HepG2 (cell line): ENCODE results near the gene NBPF4. TPM values are rescaled to one million over a fixed set of nuclear protein-coding genes. Genes with fewer than 3 reads are reported as not detected.
A peak's percentile ranks its signal among the peaks of the same experiment; 100 is the strongest.

ENCODE experiments used
- ASH2L ChIP-seq: fragments of 300-600, 200-600 bp; sonication (generic); IDR thresholded peaks from 2 replicates; pipeline ENCODE4 v1.7.0; 2017; ENCODE audit warnings: low read depth, mild to moderate bottlenecking, moderate library complexity, mixed read lengths, low read length; ENCODE audit not compliant: insufficient read length
- BATF2 ChIP-seq: sonication (generic); formaldehyde crosslinking; IDR thresholded peaks from 2 replicates; pipeline ENCODE4 v1.8.0; 2022; ENCODE audit warnings: mild to moderate bottlenecking, missing genetic modification reagents, moderate library complexity
- CSRNP1 ChIP-seq: sonication (generic); formaldehyde crosslinking; IDR thresholded peaks from 2 replicates; pipeline ENCODE4 v1.8.1; 2023; ENCODE audit warnings: mild to moderate bottlenecking, missing genetic modification reagents
- ELF3 ChIP-seq: IDR thresholded peaks from 2 replicates; pipeline ENCODE4 v1.6.1; 2016; ENCODE audit warnings: missing genetic modification reagents, missing compliant biosample characterization
- KMT2A ChIP-seq: sonication (generic); formaldehyde crosslinking; IDR thresholded peaks from 2 replicates; pipeline ENCODE4 v1.4.0; 2020; ENCODE audit warnings: missing genetic modification reagents
- NONO ChIP-seq, 2 experiments: fragments of 450-650 bp in 1 of 2; sonication (generic) in 1 of 2; formaldehyde crosslinking in 1 of 2; IDR thresholded peaks in 1 of 2; conservative IDR thresholded peaks in 1 of 2; 2 replicates each; pipeline versions ENCODE4 v1.6.1 to v1.8.0; 2017 to 2022; ENCODE audit warnings: mild to moderate bottlenecking in 1 of 2, missing genetic modification reagents in 1 of 2, moderate library complexity in 1 of 2
- POLR2AphosphoS5 ChIP-seq: IDR thresholded peaks from 2 replicates; pipeline ENCODE4 v1.6.1; 2012; ENCODE audit warnings: low read depth, low read length
- POLR2G ChIP-seq: fragments of 200-400 bp; formaldehyde crosslinking; IDR thresholded peaks from 2 replicates; pipeline ENCODE4 v1.6.1; 2018; ENCODE audit warnings: mild to moderate bottlenecking, low read depth, low read length, moderate library complexity
- PRDM10 ChIP-seq: sonication (generic); formaldehyde crosslinking; IDR thresholded peaks from 2 replicates; pipeline ENCODE4 v1.4.0; 2020; ENCODE audit warnings: low read depth, missing genetic modification reagents
- PRDM15 ChIP-seq: sonication (generic); formaldehyde crosslinking; IDR thresholded peaks from 2 replicates; pipeline ENCODE4 v1.4.0; 2020; ENCODE audit warnings: missing genetic modification reagents
- SP2 ChIP-seq: sonication (generic); formaldehyde crosslinking; IDR thresholded peaks from 2 replicates; pipeline ENCODE4 v1.5.1; 2020; ENCODE audit warnings: mild to moderate bottlenecking, missing genetic modification reagents
- TBX3 ChIP-seq: fragments of 450-650 bp; IDR thresholded peaks from 2 replicates; pipeline ENCODE4 v1.6.1; 2017; ENCODE audit warnings: antibody characterized with exemption, mild to moderate bottlenecking, inconsistent platforms, borderline replicate concordance
- TEF ChIP-seq: sonication (generic); formaldehyde crosslinking; IDR thresholded peaks from 2 replicates; pipeline ENCODE4 v1.5.0; 2020; ENCODE audit warnings: missing genetic modification reagents
- ZFYVE20 ChIP-seq: sonication (generic); formaldehyde crosslinking; IDR thresholded peaks from 2 replicates; pipeline ENCODE4 v1.8.0; 2023; ENCODE audit warnings: low read depth, mild to moderate bottlenecking, moderate library complexity, missing genetic modification reagents, borderline replicate concordance
- ZNF451 ChIP-seq: sonication (generic); formaldehyde crosslinking; IDR thresholded peaks from 2 replicates; pipeline ENCODE4 v1.5.0; 2020; ENCODE audit warnings: mild to moderate bottlenecking, missing genetic modification reagents
- ZNF678 ChIP-seq: sonication (generic); formaldehyde crosslinking; IDR thresholded peaks from 2 replicates; pipeline ENCODE4 v1.4.0; 2020; ENCODE audit warnings: mild to moderate bottlenecking, missing genetic modification reagents
- ZNF777 ChIP-seq: sonication (generic); formaldehyde crosslinking; IDR thresholded peaks from 2 replicates; pipeline ENCODE4 v1.4.0; 2020; ENCODE audit warnings: missing genetic modification reagents
- polyA plus RNA-seq, 8 experiments: library from polyadenylated mRNA; depleted of rRNA in 3 of 8; stranded (reverse) in 7 of 8; unstranded in 1 of 8; fragments of >200 nt; fragmentation: Illumina TruSeq in 4 of 8; extraction: Trizol in 4 of 8; gene quantifications; 2 replicates each; pipeline versions ENCODE4 v1.2.1 to v1.2.3, GENCODE V29; 2011 to 2016; ENCODE audit warnings: low read depth in 4 of 8, missing spikeins in 1 of 8, mixed read lengths in 1 of 8; ENCODE audit not compliant: insufficient read depth in 1 of 8
- total RNA-seq, 5 experiments: library from RNA; depleted of rRNA; stranded (reverse); fragments of >200 nt; fragmentation: Illumina TruSeq; extraction: Trizol; gene quantifications; 2 replicates each; pipeline ENCODE4 v1.2.3, GENCODE V29; 2016; ENCODE audit warnings: low read depth in 1 of 5

The NBPF4 gene
- total and polyA plus RNA-seq, 2 of the 13 experiments (the other 11 are each of a cell fraction or from before 2014, with no cell fraction given): not detected

DNA sequence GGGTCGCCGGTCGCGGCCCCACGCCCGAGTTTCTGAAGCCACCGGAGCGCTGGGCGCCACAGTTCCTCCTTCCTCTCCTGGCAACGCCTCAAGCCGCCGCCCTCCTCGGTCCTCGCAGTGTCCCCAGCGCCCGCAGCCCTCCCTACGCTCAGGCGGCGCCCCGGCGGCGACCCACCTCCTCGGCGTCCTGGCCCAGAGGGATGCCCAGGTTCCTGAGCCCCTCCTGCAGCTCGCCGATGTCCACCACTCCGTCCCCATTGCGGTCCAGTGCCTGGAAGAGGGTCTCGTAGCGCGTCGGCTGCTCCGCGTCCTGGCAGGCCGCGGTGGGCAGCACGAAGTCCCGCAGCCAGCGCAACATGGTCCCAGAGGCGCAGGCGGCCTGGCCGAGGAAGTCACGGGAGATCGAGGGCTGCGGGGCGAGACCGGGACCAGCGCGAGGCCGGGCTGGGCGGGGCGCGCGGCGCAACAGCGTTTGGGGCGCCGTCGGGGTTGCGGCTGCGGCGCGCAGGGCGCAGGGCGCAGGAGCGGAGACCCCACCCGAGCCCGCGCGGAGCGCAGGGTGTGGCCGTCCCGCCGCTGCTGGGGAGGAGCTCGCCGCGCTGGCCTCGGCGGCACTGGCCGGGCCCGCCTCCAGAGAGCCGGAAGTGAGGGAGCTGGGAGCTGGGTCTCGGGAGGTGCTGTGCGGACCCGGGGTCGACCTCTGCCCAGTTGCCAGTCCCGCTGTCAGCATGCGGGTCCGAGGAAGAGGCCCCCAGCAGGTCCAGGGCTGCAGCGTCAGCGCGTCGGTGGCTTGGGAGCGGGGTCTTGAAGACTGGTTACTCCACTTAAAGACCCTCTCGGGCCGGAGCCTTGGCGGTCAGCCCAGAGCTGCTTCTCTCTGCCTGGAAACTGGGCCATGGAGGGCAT is 43.8 kb downstream of the NBPF4 start, which contains the start of gene SLC25A24 (continued):
- no peak for TF ChIP-seq PRDM10 (CRISPR knock-in tag)
- peak; percentile 22; the same call in 1 of the 2 replicates for TF ChIP-seq ZNF451 (CRISPR knock-in tag)
- no peak for TF ChIP-seq TEF (CRISPR knock-in tag)
- no peak for TF ChIP-seq ZNF678 (CRISPR knock-in tag)
- peak; percentile 95; the same call in 1 of the 2 replicates for TF ChIP-seq ZNF777 (CRISPR knock-in tag)
- peak; percentile 75 for TF ChIP-seq POLR2G
- TF ChIP-seq TBX3: no peak
- TF ChIP-seq SP2 (CRISPR knock-in tag): no peak
- 0 out of 2 replicates have a peak, but pooled peaks have one; percentile 38 for TF ChIP-seq ELF3
- TF ChIP-seq CSRNP1 (CRISPR knock-in tag): no peak
- peak; percentile 65; the same call in 1 of the 2 replicates for TF ChIP-seq BATF2 (CRISPR knock-in tag)
- 0 out of 2 replicates have a peak, but pooled peaks have one; percentile 71 for TF ChIP-seq ZFYVE20 (CRISPR knock-in tag)
- TF ChIP-seq NONO (IDR thresholded peaks at IDR 0.05): no peak
- peak; percentile 58; the same call in 1 of the 2 replicates for TF ChIP-seq NONO (CRISPR knock-in tag; conservative IDR thresholded peaks at IDR 0.05)
- peak; percentile 71 for TF ChIP-seq POLR2AphosphoS5
- 0 out of 2 replicates have a peak, but pooled peaks have one; percentile 43 for TF ChIP-seq KMT2A
- no peak for TF ChIP-seq PRDM15 (CRISPR knock-in tag)
- TF ChIP-seq ASH2L: peak; percentile 21
